Activated CD8-positive, alpha-beta memory T cell treated with anti-CD3 and anti-CD28 coated beads for 24 hours (primary cell): Measurements from ENCODE around the gene SORBS2.

Source experiments
- DNase-seq: peaks from one replicate; pipeline ENCODE4 v3.0.0-alpha.2; 2020

SORBS2 gene

GRCh38 chr4:185541251-185541727, 270.7 kb downstream of the SORBS2 start:
- DNase-seq, result no peak

GRCh38 chr4:185540487-185541120, 271.4 kb downstream of the SORBS2 start:
- no peak for DNase-seq

- no peak for DNase-seq
Observed at GRCh38 chr4:185540040-185540439, 272.0 kb downstream of the SORBS2 start.

DNA sequence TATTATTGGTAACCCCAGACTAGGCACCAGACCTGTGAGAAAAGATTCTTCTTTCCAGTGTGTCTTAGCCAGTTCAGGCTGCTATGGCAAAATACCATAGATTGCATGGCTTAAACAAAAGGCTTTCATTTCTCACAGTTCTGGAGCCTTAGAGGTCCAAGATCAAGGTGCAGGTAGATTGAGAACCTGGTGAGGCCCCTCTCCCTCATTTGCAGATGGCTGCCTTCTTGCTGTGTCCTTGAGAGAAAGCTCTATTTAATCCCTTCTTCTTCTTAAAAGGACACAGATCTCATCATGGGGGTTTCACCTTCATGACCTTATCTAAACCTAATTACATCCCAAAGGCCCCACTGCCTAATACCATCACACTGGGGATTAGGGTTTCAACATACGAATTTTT, 273.2 kb downstream of the SORBS2 start:
- DNase-seq, result no peak

DNA sequence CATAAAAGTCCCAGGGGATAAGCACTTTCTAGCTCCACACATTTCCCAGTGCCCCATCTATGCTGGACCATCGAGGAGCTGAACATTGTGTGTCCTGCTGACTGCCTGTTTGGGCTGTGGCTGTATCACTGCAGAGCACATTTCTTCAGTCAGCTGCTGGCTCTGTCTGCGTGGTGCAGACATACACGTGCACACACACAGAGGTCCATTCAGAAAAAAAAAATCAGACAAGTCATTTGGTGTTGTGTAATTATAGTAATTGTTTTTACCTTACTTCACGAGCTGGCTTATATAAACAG, 275.6 kb downstream of the SORBS2 start:
- no peak for DNase-seq

- DNase-seq, result no peak
Observed at GRCh38 chr4:185535612-185536410, 276.2 kb downstream of the SORBS2 start.
